ENCODE results near the gene MAPKAPK5. TPM values are rescaled to one million over a fixed set of nuclear protein-coding genes. Genes with fewer than 3 reads are reported as not detected.
A peak's percentile ranks its signal among the peaks of the same experiment; 100 is the strongest.
"Not testable (repeated sequence)": the region's sequence is repeated elsewhere in the genome, so short reads cannot be mapped to it uniquely, and the experiment has no call there.

MAPKAPK5 gene
- total RNA-seq, 1 experiment from 2014 or later = 85.7 TPM

DNA sequence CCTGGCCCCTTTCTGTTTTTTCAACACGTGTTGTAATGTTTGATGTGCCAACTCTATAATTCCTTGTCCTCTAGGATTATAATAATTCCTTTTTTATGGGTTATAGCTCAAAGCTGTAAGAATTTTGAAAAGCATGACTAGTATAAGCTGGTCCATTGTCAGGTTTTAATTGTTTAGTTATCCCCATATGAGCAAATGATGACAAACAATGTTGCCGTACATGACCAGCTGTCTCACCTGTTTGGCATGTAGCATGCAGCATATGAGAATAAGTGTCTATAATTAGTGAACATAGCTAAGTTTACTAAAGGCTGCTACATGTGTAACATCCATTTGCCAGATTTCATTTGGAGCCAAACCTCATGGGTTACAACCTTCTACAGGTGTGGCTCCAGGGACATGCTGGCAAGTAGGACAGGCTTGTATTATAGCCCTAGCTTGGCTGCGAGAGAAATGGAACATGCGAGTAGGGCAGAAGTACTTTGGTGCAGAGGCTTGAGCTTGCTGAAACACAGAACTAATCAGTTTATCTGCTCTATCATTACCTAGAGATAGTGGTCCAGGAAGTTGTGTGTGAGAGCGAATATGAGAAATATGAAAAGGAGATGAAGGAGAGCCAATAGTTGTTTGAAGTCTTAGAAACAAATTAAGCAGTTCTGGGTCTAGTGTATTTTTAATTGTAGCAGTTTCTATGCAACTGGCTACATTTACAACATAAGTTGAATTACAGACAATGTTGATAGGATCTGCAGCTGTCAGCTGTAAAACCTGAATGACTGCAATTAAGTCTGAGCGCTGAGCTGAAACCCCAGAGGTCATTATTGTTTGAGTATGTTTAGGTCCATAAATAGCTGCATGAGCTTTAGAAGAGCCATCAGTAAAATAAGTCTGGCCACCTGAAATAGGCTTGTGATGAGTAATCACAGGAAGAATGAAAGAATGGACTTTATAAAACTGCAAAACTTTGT lies 22.6 kb upstream of the MAPKAPK5 start:
- H2AK5ac ChIP-seq (ENCODE audit: insufficient read length, low read length) = no peak overlapping the region
- no peak overlapping the region for H3K14ac ChIP-seq (ENCODE audit: insufficient read depth, low read length)
- no peak overlapping the region for H3K4ac ChIP-seq (ENCODE audit: low read depth, low read length)
- peaks cover 49 to 50% of the 10 kb centered on the region in 2 experiments for H3K4me1 Mint-ChIP-seq
- no peak overlapping the region for H3K4me2 ChIP-seq (ENCODE audit: insufficient read depth, insufficient read length, low read length)
- no peak overlapping the region for H3K18ac ChIP-seq (ENCODE audit: insufficient read length, low read depth, low read length)
- H2BK15ac ChIP-seq (ENCODE audit: low read depth, low read length) = no peak overlapping the region
- H3K56ac ChIP-seq (ENCODE audit: insufficient read length, low read depth, low read length) = no peak overlapping the region
- H3K36me3 Mint-ChIP-seq (ENCODE audit: insufficient read depth in 1 of 3, low read depth in 3 of 3) = peaks cover 0 to 2% (median 0%) of the 10 kb centered on the region in 3 experiments; a peak in 2 of 7 replicates
- H4K5ac ChIP-seq (ENCODE audit: insufficient read length, low read depth, low read length) = no peak overlapping the region
- no peaks in the 10 kb centered on the region for H4K20me1 ChIP-seq (ENCODE audit: control insufficient read depth, insufficient read depth, insufficient read length)
- no peak overlapping the region for H4K8ac ChIP-seq (replicated peaks; ENCODE audit: insufficient read length, low read depth, low read length)
- H3K27ac ChIP-seq (ENCODE audit: insufficient read length, low read depth, low read length) = no peak overlapping the region
- no peak overlapping the region for H3T11ph ChIP-seq (ENCODE audit: low read length)
- no peak overlapping the region for H2BK5ac ChIP-seq (ENCODE audit: insufficient read length, low read length)
- no CpG with 5 or more reads among the region's 6 CpGs for WGBS (ENCODE audit: extremely low coverage, insufficient read length, low lambda C conversion rate)
- no peak overlapping the region for H2AFZ ChIP-seq (ENCODE audit: low read length)
- no peaks in the 10 kb centered on the region for H3K27me3 ChIP-seq (ENCODE audit: insufficient read depth, low read length)
- no peak overlapping the region for H3K27ac Mint-ChIP-seq
- H4K91ac ChIP-seq (ENCODE audit: insufficient read length, low read depth, low read length) = no peak overlapping the region
- no peaks in the 10 kb centered on the region for H3K9me3 ChIP-seq (ENCODE audit: control insufficient read depth, low read depth, low read length)
- no peak overlapping the region for H2BK120ac ChIP-seq (ENCODE audit: low read depth, low read length, poor library complexity, severe bottlenecking)
- no peak overlapping the region for H2BK20ac ChIP-seq (ENCODE audit: low read depth, low read length, poor library complexity, severe bottlenecking)
- no peaks in the 10 kb centered on the region for H3K79me1 ChIP-seq (ENCODE audit: insufficient read depth, low read depth, low read length, poor library complexity, severe bottlenecking)
- DNase-seq = no peak
- no peaks in the 10 kb centered on the region for H3K79me2 ChIP-seq (ENCODE audit: insufficient read depth, low read length)
- H3K23me2 ChIP-seq (ENCODE audit: insufficient read length, low read depth, low read length, poor library complexity, severe bottlenecking) = no peaks in the 10 kb centered on the region
- H3K9me3 Mint-ChIP-seq = peaks cover 4 to 7% of the 10 kb centered on the region in 2 experiments; a peak in 3 of 5 replicates
- H2BK12ac ChIP-seq (ENCODE audit: insufficient read length, low read depth, low read length) = no peak overlapping the region
- H3K27me3 Mint-ChIP-seq (ENCODE audit: low read depth) = no peaks in the 10 kb centered on the region; the same call in 1 of the 2 replicates
- H3K4me3 Mint-ChIP-seq = no peak overlapping the region
- TF ChIP-seq, protein P1, sequence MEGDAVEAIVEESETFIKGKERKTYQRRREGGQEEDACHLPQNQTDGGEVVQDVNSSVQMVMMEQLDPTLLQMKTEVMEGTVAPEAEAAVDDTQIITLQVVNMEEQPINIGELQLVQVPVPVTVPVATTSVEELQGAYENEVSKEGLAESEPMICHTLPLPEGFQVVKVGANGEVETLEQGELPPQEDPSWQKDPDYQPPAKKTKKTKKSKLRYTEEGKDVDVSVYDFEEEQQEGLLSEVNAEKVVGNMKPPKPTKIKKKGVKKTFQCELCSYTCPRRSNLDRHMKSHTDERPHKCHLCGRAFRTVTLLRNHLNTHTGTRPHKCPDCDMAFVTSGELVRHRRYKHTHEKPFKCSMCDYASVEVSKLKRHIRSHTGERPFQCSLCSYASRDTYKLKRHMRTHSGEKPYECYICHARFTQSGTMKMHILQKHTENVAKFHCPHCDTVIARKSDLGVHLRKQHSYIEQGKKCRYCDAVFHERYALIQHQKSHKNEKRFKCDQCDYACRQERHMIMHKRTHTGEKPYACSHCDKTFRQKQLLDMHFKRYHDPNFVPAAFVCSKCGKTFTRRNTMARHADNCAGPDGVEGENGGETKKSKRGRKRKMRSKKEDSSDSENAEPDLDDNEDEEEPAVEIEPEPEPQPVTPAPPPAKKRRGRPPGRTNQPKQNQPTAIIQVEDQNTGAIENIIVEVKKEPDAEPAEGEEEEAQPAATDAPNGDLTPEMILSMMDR (conservative IDR thresholded peaks at IDR 0.05) = no peak
- H3K23ac ChIP-seq (ENCODE audit: insufficient read length, low read depth, low read length) = no peak overlapping the region
- no peaks in the 10 kb centered on the region; the same call in 1 of the 2 replicates for H3K4me1 ChIP-seq (ENCODE audit: insufficient read depth, low read length)
- no peak overlapping the region for H3K9ac ChIP-seq (ENCODE audit: extremely low read depth, insufficient read length, low read length)

DNA sequence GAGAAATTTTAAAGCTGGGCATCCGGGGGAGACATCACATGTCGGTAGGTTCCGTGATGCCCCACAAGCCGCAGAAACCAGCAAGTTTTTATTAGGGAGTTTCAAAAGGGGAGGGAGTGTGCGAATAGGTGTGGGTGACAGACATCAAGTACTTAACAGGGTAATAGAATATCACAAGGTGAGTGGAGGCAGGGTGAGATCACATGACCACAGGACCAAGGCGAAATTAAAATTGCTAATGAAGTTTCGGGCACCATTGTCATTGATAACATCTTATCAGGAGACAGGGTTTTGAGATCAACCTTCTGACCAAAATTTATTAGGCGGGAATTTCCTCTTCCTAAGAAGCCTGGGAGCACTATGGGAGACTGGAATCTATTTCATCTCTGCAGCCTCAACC lies 21.2 kb upstream of the MAPKAPK5 start:
- Mint-ChIP-seq H3K4me3 (0 out of 5 replicates have a peak overlapping the region, but pooled peaks of 1 of the 2 experiments have one; percentile 8), H3K4me1 (peaks cover 51% of the 10 kb centered on the region in 2 experiments), H3K27ac (peak overlapping the region in 2 of 3 experiments; percentile 17 to 63; a peak in 2 of 7 replicates)
- H2AFZ ChIP-seq (ENCODE audit: low read length); H3K56ac ChIP-seq (ENCODE audit: insufficient read length, low read depth, low read length); H4K8ac ChIP-seq (replicated peaks; ENCODE audit: insufficient read length, low read depth, low read length); H3T11ph ChIP-seq (ENCODE audit: low read length); H3K23me2 ChIP-seq (ENCODE audit: insufficient read length, low read depth, low read length, poor library complexity, severe bottlenecking); H3K9me3 ChIP-seq (ENCODE audit: control insufficient read depth, low read depth, low read length); H2BK15ac ChIP-seq (ENCODE audit: low read depth, low read length); H4K91ac ChIP-seq (ENCODE audit: insufficient read length, low read depth, low read length); H2BK5ac ChIP-seq (ENCODE audit: insufficient read length, low read length); DNase-seq; H3K27me3 Mint-ChIP-seq (ENCODE audit: low read depth); H3K79me1 ChIP-seq (ENCODE audit: insufficient read depth, low read depth, low read length, poor library complexity, severe bottlenecking); H3K14ac ChIP-seq (ENCODE audit: insufficient read depth, low read length); H3K4me1 ChIP-seq (ENCODE audit: insufficient read depth, low read length); H2BK12ac ChIP-seq (ENCODE audit: insufficient read length, low read depth, low read length); H3K9me3 Mint-ChIP-seq; H3K27ac ChIP-seq (ENCODE audit: insufficient read length, low read depth, low read length); H2BK120ac ChIP-seq (ENCODE audit: low read depth, low read length, poor library complexity, severe bottlenecking); H3K36me3 Mint-ChIP-seq (ENCODE audit: insufficient read depth in 1 of 3, low read depth in 3 of 3); H4K20me1 ChIP-seq (ENCODE audit: control insufficient read depth, insufficient read depth, insufficient read length); H3K4ac ChIP-seq (ENCODE audit: low read depth, low read length); H3K79me2 ChIP-seq (ENCODE audit: insufficient read depth, low read length); H3K18ac ChIP-seq (ENCODE audit: insufficient read length, low read depth, low read length); H3K4me2 ChIP-seq (ENCODE audit: insufficient read depth, insufficient read length, low read length); H4K5ac ChIP-seq (ENCODE audit: insufficient read length, low read depth, low read length); H3K9ac ChIP-seq (ENCODE audit: extremely low read depth, insufficient read length, low read length); H3K27me3 ChIP-seq (ENCODE audit: insufficient read depth, low read length); H2BK20ac ChIP-seq (ENCODE audit: low read depth, low read length, poor library complexity, severe bottlenecking); H3K23ac ChIP-seq (ENCODE audit: insufficient read length, low read depth, low read length); H2AK5ac ChIP-seq (ENCODE audit: insufficient read length, low read length): not testable (repeated sequence)
- WGBS (ENCODE audit: extremely low coverage, insufficient read length, low lambda C conversion rate) = no CpG with 5 or more reads among the region's 8 CpGs

All from H9 (cell line).